Measurements from ENCODE around the gene GJB3. TPM values are rescaled to one million over a fixed set of nuclear protein-coding genes. Genes with fewer than 3 reads are reported as not detected.
"Not testable (repeated sequence)": the region's sequence is repeated elsewhere in the genome, so short reads cannot be mapped to it uniquely, and the experiment has no call there.

GJB3 gene
- 25.0 and 40.6 TPM in 2 replicates for total RNA-seq

DNA sequence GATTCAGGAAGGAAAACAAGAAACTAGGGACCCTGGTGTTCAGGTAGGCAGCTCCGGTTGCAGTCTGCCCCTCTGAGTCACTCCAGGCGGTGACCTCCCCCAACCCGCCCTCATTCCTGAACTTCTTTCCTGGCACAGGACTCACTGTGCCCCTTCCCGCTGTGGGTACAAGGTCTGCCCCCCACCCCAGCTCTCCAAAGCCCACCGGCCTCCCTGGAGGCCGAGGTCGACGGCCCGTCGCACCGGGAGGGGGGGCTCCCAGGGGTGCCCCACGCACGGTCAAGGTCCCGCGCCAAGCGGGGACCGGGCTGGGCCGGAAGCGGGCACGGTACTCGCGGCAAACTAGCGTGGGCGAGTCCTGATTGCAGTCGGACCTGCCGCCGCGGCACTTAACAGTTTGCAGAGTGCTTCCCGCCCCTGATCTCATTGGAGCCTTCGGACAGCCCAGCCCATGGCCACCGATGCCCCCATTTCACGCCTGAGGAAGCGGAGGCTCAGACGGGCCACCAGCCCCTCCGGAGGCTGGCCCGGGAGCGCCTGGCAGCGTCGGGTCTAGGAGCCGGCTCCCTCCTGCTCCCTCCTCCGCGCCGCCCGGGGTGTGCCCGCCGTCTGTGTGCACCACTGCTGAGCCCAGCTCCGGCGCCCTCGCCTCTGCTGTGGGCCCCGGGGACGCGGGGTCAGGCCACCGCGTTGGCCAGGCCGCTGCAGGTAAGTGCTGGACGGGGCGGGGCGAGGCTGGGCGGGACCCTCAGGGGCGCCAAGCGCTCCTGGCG lies at the start of gene GJB3:
Gene GJB3, plus strand, starts transcription at position 144 of the 773 bp plus-strand sequence. CDS start 3,549 bp downstream, outside the sequence.
- peak within 1 kb of the TSS; percentile 67 for H3K4me3 ChIP-seq (ENCODE audit: low read depth, low read length)
- DNase-seq (ENCODE audit: low read depth) = no peak
- TF ChIP-seq, protein P1, sequence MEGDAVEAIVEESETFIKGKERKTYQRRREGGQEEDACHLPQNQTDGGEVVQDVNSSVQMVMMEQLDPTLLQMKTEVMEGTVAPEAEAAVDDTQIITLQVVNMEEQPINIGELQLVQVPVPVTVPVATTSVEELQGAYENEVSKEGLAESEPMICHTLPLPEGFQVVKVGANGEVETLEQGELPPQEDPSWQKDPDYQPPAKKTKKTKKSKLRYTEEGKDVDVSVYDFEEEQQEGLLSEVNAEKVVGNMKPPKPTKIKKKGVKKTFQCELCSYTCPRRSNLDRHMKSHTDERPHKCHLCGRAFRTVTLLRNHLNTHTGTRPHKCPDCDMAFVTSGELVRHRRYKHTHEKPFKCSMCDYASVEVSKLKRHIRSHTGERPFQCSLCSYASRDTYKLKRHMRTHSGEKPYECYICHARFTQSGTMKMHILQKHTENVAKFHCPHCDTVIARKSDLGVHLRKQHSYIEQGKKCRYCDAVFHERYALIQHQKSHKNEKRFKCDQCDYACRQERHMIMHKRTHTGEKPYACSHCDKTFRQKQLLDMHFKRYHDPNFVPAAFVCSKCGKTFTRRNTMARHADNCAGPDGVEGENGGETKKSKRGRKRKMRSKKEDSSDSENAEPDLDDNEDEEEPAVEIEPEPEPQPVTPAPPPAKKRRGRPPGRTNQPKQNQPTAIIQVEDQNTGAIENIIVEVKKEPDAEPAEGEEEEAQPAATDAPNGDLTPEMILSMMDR (conservative IDR thresholded peaks at IDR 0.05; ENCODE audit: low read depth, low read length) = no peak

DNA sequence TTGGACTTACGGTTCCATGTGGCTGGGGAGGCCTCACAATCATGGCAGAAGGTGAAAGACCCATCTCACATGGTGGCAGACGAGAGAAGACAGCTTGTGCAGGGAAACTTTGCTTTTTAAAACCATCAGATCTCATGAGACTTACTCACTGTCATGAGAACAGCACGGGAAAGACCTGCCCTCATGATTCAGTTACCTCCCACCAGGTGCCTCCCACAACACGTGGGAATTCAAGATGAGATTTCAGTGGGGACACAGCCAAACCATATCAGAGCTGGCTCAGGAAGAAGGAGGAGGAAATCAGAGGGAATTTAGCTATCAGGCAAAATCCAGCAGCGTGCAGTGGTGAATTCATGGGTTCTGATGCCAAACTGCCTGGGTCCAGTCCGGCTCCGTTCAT lies 48.2 kb upstream of the GJB3 start:
- H3K4me3 ChIP-seq (ENCODE audit: low read depth, low read length); DNase-seq (ENCODE audit: low read depth): not testable (repeated sequence)

DNA sequence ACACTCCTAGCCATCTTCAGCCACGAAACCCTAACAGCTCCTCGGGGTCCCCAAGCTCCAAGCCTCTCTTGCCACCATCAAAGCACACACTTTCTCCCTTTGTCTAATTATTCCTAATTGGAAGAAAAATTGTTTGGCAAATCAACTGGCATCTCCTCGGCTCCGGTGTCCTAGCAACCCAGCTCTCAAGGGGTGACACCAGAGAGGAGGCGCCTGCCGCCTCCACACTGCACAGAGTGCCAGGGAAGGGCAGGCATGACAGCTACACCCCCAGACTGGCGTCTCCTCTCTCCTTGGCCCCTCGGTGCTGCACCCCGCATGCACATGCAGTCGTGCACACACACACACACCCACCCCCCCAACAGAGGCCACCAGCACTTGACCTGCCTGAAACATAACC lies 44.3 kb upstream of the GJB3 start:
- TF ChIP-seq, protein P1 (conservative IDR thresholded peaks at IDR 0.05; ENCODE audit: low read depth, low read length) = no peak
- DNase-seq (ENCODE audit: low read depth) = no peak

DNA sequence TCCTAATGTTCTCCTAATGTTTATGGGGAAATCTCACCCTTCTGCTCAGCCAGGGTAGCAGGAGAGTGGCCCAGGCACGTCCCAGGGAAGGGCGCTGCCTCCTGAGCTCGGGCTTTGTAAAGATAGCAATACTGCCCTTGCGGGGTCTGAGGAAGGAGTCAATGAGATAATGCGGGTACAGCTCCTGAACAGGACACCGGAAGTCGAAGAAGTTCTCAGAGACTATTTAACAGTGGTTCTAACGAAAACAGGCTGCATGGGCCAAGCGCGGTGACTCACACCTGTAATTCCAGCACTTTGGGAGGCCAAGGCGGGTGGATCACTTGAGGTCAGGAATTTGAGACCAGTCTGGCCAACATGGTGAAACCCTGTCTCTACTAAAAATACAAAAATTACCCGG lies 43.8 kb upstream of the GJB3 start:
- H3K4me3 ChIP-seq (ENCODE audit: low read depth, low read length); DNase-seq (ENCODE audit: low read depth): not testable (repeated sequence)

More for the DNA sequence above, 44.3 kb upstream of the GJB3 start:
- H3K4me3 ChIP-seq (ENCODE audit: low read depth, low read length) = no peak overlapping the region

DNA sequence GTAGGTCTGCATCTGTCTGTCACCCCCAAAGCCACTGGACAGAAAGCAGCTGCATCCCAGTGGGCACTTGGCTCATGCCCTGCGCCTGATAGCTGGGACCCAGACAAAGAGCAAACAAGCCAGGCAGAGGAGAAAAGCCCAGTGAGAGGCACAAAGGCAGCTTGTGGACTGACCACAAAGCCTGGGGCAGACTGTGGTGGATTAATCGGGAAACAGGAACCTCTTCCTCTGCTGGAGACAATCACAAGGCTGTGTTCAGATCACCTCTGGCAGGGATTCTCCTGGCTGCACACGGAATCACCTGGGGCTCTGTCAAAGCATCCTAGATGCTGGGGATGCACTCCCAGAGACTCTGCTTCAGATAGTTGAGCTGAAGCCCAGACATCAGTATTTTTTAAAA lies 41.4 kb upstream of the GJB3 start:
- DNase-seq (ENCODE audit: low read depth) = no peak
- H3K4me3 ChIP-seq (ENCODE audit: low read depth, low read length) = no peak overlapping the region
- TF ChIP-seq, protein P1 (conservative IDR thresholded peaks at IDR 0.05; ENCODE audit: low read depth, low read length) = no peak

DNA sequence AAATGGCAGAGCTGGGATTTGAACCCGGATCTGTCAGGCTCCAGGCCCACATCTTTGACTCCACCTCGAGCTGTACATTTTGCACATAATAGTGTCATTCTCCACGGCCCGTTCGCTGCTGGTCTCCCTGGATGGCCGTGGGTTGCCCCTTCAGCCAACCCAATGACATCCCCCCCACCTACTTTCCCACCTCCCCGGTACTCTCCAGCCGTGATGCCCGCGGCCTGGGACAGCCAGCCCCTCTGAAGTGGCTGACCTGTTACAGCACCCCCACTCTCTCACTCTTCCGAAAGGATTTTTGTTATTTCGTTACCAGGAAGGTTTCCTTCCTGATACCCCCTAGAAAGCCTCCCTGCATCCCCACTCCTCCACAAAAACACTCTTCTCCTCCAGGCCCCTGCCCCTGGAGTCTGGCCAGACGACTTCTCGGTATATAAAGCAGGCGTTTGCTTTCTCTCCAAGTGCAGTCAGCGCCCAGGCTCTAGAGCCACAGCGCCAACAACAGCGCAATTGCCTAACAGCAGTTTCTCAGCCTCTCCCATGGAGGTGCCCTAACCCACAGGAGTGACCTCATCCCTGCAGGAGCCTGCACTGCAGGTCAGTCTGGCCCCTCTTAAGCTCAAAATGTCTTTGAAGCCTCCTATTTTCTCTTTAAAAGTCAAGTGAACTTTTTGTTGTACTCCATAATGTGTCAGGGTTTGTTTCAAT lies 40.7 kb upstream of the GJB3 start:
- no peak overlapping the region for H3K4me3 ChIP-seq (ENCODE audit: low read depth, low read length)
- DNase-seq (ENCODE audit: low read depth) = no peak
- TF ChIP-seq, protein P1 (conservative IDR thresholded peaks at IDR 0.05; ENCODE audit: low read depth, low read length) = no peak

DNA sequence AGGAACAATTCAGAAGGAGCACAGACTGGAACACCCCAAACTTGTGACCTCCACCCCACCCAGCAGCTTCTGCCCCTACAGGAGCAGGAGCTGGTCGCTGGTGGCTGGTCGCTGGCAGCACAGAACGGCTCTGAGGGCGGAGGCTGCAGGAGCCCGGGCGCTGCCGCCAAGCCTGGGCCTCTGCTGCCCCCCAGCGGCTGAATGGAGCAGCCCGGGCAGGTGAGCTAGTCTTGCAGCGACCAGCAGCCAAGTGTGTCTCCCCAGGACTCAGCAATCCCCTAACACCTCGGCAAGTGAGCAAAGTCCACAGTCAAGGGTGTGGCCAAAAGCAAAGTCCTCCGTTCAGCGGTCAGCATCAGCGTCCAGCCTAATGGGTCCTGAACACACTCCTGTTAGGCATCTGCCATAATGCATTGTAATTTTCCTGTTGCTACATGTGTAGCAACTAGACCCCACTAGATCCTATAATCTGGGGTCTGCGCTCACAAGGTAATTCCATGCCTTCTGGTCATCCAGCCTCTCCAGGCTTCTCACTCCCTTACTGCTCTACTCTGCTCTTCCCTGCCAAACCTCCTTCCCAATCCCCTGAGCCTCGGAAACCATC lies 38.2 kb upstream of the GJB3 start:
- TF ChIP-seq, protein P1 (conservative IDR thresholded peaks at IDR 0.05; ENCODE audit: low read depth, low read length) = peak; percentile 84

More for the DNA sequence above, 38.2 kb upstream of the GJB3 start:
- no peak for DNase-seq (ENCODE audit: low read depth)
- no peak overlapping the region for H3K4me3 ChIP-seq (ENCODE audit: low read depth, low read length)
